ENCODE data around the gene B3GNT5.
"Not testable (repeated sequence)": the region's sequence is repeated elsewhere in the genome, so short reads cannot be mapped to it uniquely, and the experiment has no call there.

B3GNT5 gene

GRCh38 chr3:183227586-183227985 is 25.5 kb upstream of the B3GNT5 start:
- H3K27me3 ChIP-seq (ENCODE audit: control insufficient read depth in 1 of 2, insufficient read depth in 2 of 2, low read length in 2 of 2): no peaks in the 10 kb centered on the region
- peaks cover 22 to 31% of the 10 kb centered on the region in 2 donors for H3K4me1 ChIP-seq (ENCODE audit: control insufficient read depth in 1 of 2, insufficient read depth in 2 of 2, low read length in 2 of 2)
- H3K4me3 ChIP-seq (ENCODE audit: low read depth in 1 of 2, low read length in 2 of 2): no peak overlapping the region
- no peaks in the 10 kb centered on the region for H3K36me3 ChIP-seq (ENCODE audit: control insufficient read depth in 1 of 2, insufficient read depth in 2 of 2, low read length in 2 of 2)
- H3K9me3 ChIP-seq (ENCODE audit: control insufficient read depth in 1 of 2, low read length in 2 of 2): no peaks in the 10 kb centered on the region
- no peak overlapping the region for H3K9ac ChIP-seq (ENCODE audit: low read depth in 1 of 2, low read length in 2 of 2)
- H3K27ac ChIP-seq (ENCODE audit: low read depth, low read length): no peak overlapping the region

GRCh38 chr3:183229178-183229577 is 23.9 kb upstream of the B3GNT5 start:
- Histone ChIP-seq H3K27me3 (ENCODE audit: control insufficient read depth in 1 of 2, insufficient read depth in 2 of 2, low read length in 2 of 2) (no peaks in the 10 kb centered on the region), H3K9ac (ENCODE audit: low read depth in 1 of 2, low read length in 2 of 2) (no peak overlapping the region), H3K9me3 (ENCODE audit: control insufficient read depth in 1 of 2, low read length in 2 of 2) (no peaks in the 10 kb centered on the region), H3K36me3 (ENCODE audit: control insufficient read depth in 1 of 2, insufficient read depth in 2 of 2, low read length in 2 of 2) (no peaks in the 10 kb centered on the region), H3K4me3 (ENCODE audit: low read depth in 1 of 2, low read length in 2 of 2) (no peak overlapping the region), H3K27ac (ENCODE audit: low read depth, low read length) (no peak overlapping the region), H3K4me1 (ENCODE audit: control insufficient read depth in 1 of 2, insufficient read depth in 2 of 2, low read length in 2 of 2) (peaks cover 13 to 19% of the 10 kb centered on the region in 2 donors)

GRCh38 chr3:183230251-183230650 is 22.8 kb upstream of the B3GNT5 start:
- H3K36me3 ChIP-seq (ENCODE audit: control insufficient read depth in 1 of 2, insufficient read depth in 2 of 2, low read length in 2 of 2); H3K9ac ChIP-seq (ENCODE audit: low read depth in 1 of 2, low read length in 2 of 2); H3K27me3 ChIP-seq (ENCODE audit: control insufficient read depth in 1 of 2, insufficient read depth in 2 of 2, low read length in 2 of 2); H3K9me3 ChIP-seq (ENCODE audit: control insufficient read depth in 1 of 2, low read length in 2 of 2); H3K4me1 ChIP-seq (ENCODE audit: control insufficient read depth in 1 of 2, insufficient read depth in 2 of 2, low read length in 2 of 2); H3K4me3 ChIP-seq (ENCODE audit: low read depth in 1 of 2, low read length in 2 of 2); H3K27ac ChIP-seq (ENCODE audit: low read depth, low read length): not testable (repeated sequence)

- no peaks in the 10 kb centered on the region for H3K9me3 ChIP-seq (ENCODE audit: control insufficient read depth in 1 of 2, low read length in 2 of 2)
- no peaks in the 10 kb centered on the region for H3K36me3 ChIP-seq (ENCODE audit: control insufficient read depth in 1 of 2, insufficient read depth in 2 of 2, low read length in 2 of 2)
- H3K4me3 ChIP-seq (ENCODE audit: low read depth in 1 of 2, low read length in 2 of 2): no peak overlapping the region
- no peak overlapping the region for H3K27ac ChIP-seq (ENCODE audit: low read depth, low read length)
- peaks cover 2 to 6% of the 10 kb centered on the region in 2 donors for H3K4me1 ChIP-seq (ENCODE audit: control insufficient read depth in 1 of 2, insufficient read depth in 2 of 2, low read length in 2 of 2)
- H3K9ac ChIP-seq (ENCODE audit: low read depth in 1 of 2, low read length in 2 of 2): no peak overlapping the region
- no peaks in the 10 kb centered on the region for H3K27me3 ChIP-seq (ENCODE audit: control insufficient read depth in 1 of 2, insufficient read depth in 2 of 2, low read length in 2 of 2)
Observed at GRCh38 chr3:183230826-183231225, 22.2 kb upstream of the B3GNT5 start.

GRCh38 chr3:183233966-183234365 is 19.1 kb upstream of the B3GNT5 start:
- no peaks in the 10 kb centered on the region for H3K4me1 ChIP-seq (ENCODE audit: control insufficient read depth in 1 of 2, insufficient read depth in 2 of 2, low read length in 2 of 2)
- no peak overlapping the region for H3K4me3 ChIP-seq (ENCODE audit: low read depth in 1 of 2, low read length in 2 of 2)
- H3K9me3 ChIP-seq (ENCODE audit: control insufficient read depth in 1 of 2, low read length in 2 of 2): no peaks in the 10 kb centered on the region
- H3K36me3 ChIP-seq (ENCODE audit: control insufficient read depth in 1 of 2, insufficient read depth in 2 of 2, low read length in 2 of 2): no peaks in the 10 kb centered on the region
- no peak overlapping the region for H3K27ac ChIP-seq (ENCODE audit: low read depth, low read length)
- no peaks in the 10 kb centered on the region for H3K27me3 ChIP-seq (ENCODE audit: control insufficient read depth in 1 of 2, insufficient read depth in 2 of 2, low read length in 2 of 2)
- no peak overlapping the region for H3K9ac ChIP-seq (ENCODE audit: low read depth in 1 of 2, low read length in 2 of 2)

GRCh38 chr3:183239046-183239445 is 14.0 kb upstream of the B3GNT5 start:
- Histone ChIP-seq H3K4me1 (ENCODE audit: control insufficient read depth in 1 of 2, insufficient read depth in 2 of 2, low read length in 2 of 2) (peaks cover 0 to 5% of the 10 kb centered on the region in 2 donors), H3K9ac (ENCODE audit: low read depth in 1 of 2, low read length in 2 of 2) (no peak overlapping the region), H3K4me3 (ENCODE audit: low read depth in 1 of 2, low read length in 2 of 2) (no peak overlapping the region), H3K9me3 (ENCODE audit: control insufficient read depth in 1 of 2, low read length in 2 of 2) (peaks cover 14 to 15% of the 10 kb centered on the region in 2 donors), H3K36me3 (ENCODE audit: control insufficient read depth in 1 of 2, insufficient read depth in 2 of 2, low read length in 2 of 2) (no peaks in the 10 kb centered on the region), H3K27ac (ENCODE audit: low read depth, low read length) (no peak overlapping the region), H3K27me3 (ENCODE audit: control insufficient read depth in 1 of 2, insufficient read depth in 2 of 2, low read length in 2 of 2) (no peaks in the 10 kb centered on the region)

- Histone ChIP-seq H3K9ac (ENCODE audit: low read depth in 1 of 2, low read length in 2 of 2) (no peak overlapping the region), H3K36me3 (ENCODE audit: control insufficient read depth in 1 of 2, insufficient read depth in 2 of 2, low read length in 2 of 2) (no peaks in the 10 kb centered on the region), H3K27me3 (ENCODE audit: control insufficient read depth in 1 of 2, insufficient read depth in 2 of 2, low read length in 2 of 2) (no peaks in the 10 kb centered on the region), H3K27ac (ENCODE audit: low read depth, low read length) (no peak overlapping the region), H3K4me1 (ENCODE audit: control insufficient read depth in 1 of 2, insufficient read depth in 2 of 2, low read length in 2 of 2) (peaks cover 4 to 32% of the 10 kb centered on the region in 2 donors), H3K4me3 (ENCODE audit: low read depth in 1 of 2, low read length in 2 of 2) (peak overlapping the region in 1 of 2 donors; percentile 28), H3K9me3 (ENCODE audit: control insufficient read depth in 1 of 2, low read length in 2 of 2) (peaks cover 14 to 15% of the 10 kb centered on the region in 2 donors)
Observed at GRCh38 chr3:183242431-183242830, 10.6 kb upstream of the B3GNT5 start.

GRCh38 chr3:183244219-183244618 is 8.8 kb upstream of the B3GNT5 start:
- H3K4me1 ChIP-seq (ENCODE audit: control insufficient read depth in 1 of 2, insufficient read depth in 2 of 2, low read length in 2 of 2): peaks cover 4 to 32% of the 10 kb centered on the region in 2 donors
- peaks cover 14 to 15% of the 10 kb centered on the region in 2 donors for H3K9me3 ChIP-seq (ENCODE audit: control insufficient read depth in 1 of 2, low read length in 2 of 2)
- H3K9ac ChIP-seq (ENCODE audit: low read depth in 1 of 2, low read length in 2 of 2): no peak overlapping the region
- no peaks in the 10 kb centered on the region for H3K27me3 ChIP-seq (ENCODE audit: control insufficient read depth in 1 of 2, insufficient read depth in 2 of 2, low read length in 2 of 2)
- H3K27ac ChIP-seq (ENCODE audit: low read depth, low read length): peak overlapping the region; percentile 28
- H3K36me3 ChIP-seq (ENCODE audit: control insufficient read depth in 1 of 2, insufficient read depth in 2 of 2, low read length in 2 of 2): no peaks in the 10 kb centered on the region
- no peak overlapping the region for H3K4me3 ChIP-seq (ENCODE audit: low read depth in 1 of 2, low read length in 2 of 2)

GRCh38 chr3:183244981-183245476 is 8.0 kb upstream of the B3GNT5 start:
- H3K4me3 ChIP-seq (ENCODE audit: low read depth in 1 of 2, low read length in 2 of 2): peak overlapping the region in 1 of 2 donors; percentile 32
- peak overlapping the region; percentile 84 for H3K27ac ChIP-seq (ENCODE audit: low read depth, low read length)
- H3K36me3 ChIP-seq (ENCODE audit: control insufficient read depth in 1 of 2, insufficient read depth in 2 of 2, low read length in 2 of 2): no peaks in the 10 kb centered on the region
- H3K4me1 ChIP-seq (ENCODE audit: control insufficient read depth in 1 of 2, insufficient read depth in 2 of 2, low read length in 2 of 2): peaks cover 4 to 32% of the 10 kb centered on the region in 2 donors
- peaks cover 14 to 15% of the 10 kb centered on the region in 2 donors for H3K9me3 ChIP-seq (ENCODE audit: control insufficient read depth in 1 of 2, low read length in 2 of 2)
- H3K9ac ChIP-seq (ENCODE audit: low read depth in 1 of 2, low read length in 2 of 2): peak overlapping the region; percentile 19 to 55
- H3K27me3 ChIP-seq (ENCODE audit: control insufficient read depth in 1 of 2, insufficient read depth in 2 of 2, low read length in 2 of 2): no peaks in the 10 kb centered on the region

GRCh38 chr3:183247011-183247589 is 6.0 kb upstream of the B3GNT5 start:
- no peak overlapping the region for H3K4me3 ChIP-seq (ENCODE audit: low read depth in 1 of 2, low read length in 2 of 2)
- H3K27ac ChIP-seq (ENCODE audit: low read depth, low read length): no peak overlapping the region
- peaks cover 8 to 11% of the 10 kb centered on the region in 2 donors for H3K9me3 ChIP-seq (ENCODE audit: control insufficient read depth in 1 of 2, low read length in 2 of 2)
- H3K27me3 ChIP-seq (ENCODE audit: control insufficient read depth in 1 of 2, insufficient read depth in 2 of 2, low read length in 2 of 2): no peaks in the 10 kb centered on the region
- H3K9ac ChIP-seq (ENCODE audit: low read depth in 1 of 2, low read length in 2 of 2): no peak overlapping the region
- peaks cover 9 to 32% of the 10 kb centered on the region in 2 donors for H3K4me1 ChIP-seq (ENCODE audit: control insufficient read depth in 1 of 2, insufficient read depth in 2 of 2, low read length in 2 of 2)
- no peaks in the 10 kb centered on the region for H3K36me3 ChIP-seq (ENCODE audit: control insufficient read depth in 1 of 2, insufficient read depth in 2 of 2, low read length in 2 of 2)
